ENCODE results near the gene CTXND2. TPM values are rescaled to one million over a fixed set of nuclear protein-coding genes. Genes with fewer than 3 reads are reported as not detected.

The CTXND2 gene
- polyA plus RNA-seq, 6 donors from 2014 or later, result not detected

GRCh38 chr1:150931773-150932172 is 44.8 kb downstream of the CTXND2 start:
- H3K27ac Mint-ChIP-seq, result peak overlapping the region in 1 of 6 donors; percentile 71
- ATAC-seq (ENCODE audit: low read depth in 2 of 2) (no peak), DNase-seq (no peak)
- H3K4me1 Mint-ChIP-seq, result peaks cover 23 to 29% (median 23%) of the 10 kb centered on the region in 3 donors
- H3K27me3 Mint-ChIP-seq, result no peaks in the 10 kb centered on the region
- H3K4me3 Mint-ChIP-seq, result peak overlapping the region in 1 of 8 donors; percentile 15
- H3K36me3 Mint-ChIP-seq, result peaks cover 32 to 42% of the 10 kb centered on the region in 2 donors
- peaks cover 0 to 17% (median 7%) of the 10 kb centered on the region in 7 donors for H3K9me3 Mint-ChIP-seq

- Mint-ChIP-seq H3K4me1 (peaks cover 0 to 4% (median 0%) of the 10 kb centered on the region in 3 donors), H3K36me3 (peaks cover 25 to 39% of the 10 kb centered on the region in 2 donors), H3K9me3 (no peaks in the 10 kb centered on the region), H3K27me3 (no peaks in the 10 kb centered on the region), H3K27ac (peak overlapping the region in 2 of 6 donors; percentile 35 to 77), H3K4me3 (no peak overlapping the region)
- ATAC-seq (ENCODE audit: low read depth in 2 of 2), result no peak
- DNase-seq, result no peak
Observed at GRCh38 chr1:150944856-150945255, 57.9 kb downstream of the CTXND2 start.

- no peaks in the 10 kb centered on the region for H3K27me3 Mint-ChIP-seq
- DNase-seq (no peak), ATAC-seq (ENCODE audit: low read depth in 2 of 2) (no peak)
- peak overlapping the region in 1 of 6 donors; percentile 48 for H3K27ac Mint-ChIP-seq
- peaks cover 0 to 8% (median 4%) of the 10 kb centered on the region in 3 donors for H3K4me1 Mint-ChIP-seq
- H3K4me3 Mint-ChIP-seq, result no peak overlapping the region
- peaks cover 28 to 44% of the 10 kb centered on the region in 2 donors for H3K36me3 Mint-ChIP-seq
- H3K9me3 Mint-ChIP-seq, result no peaks in the 10 kb centered on the region
Observed at GRCh38 chr1:150954708-150955107, 67.8 kb downstream of the CTXND2 start.

GRCh38 chr1:150955280-150955679 is 68.3 kb downstream of the CTXND2 start:
- Mint-ChIP-seq H3K27me3 (no peaks in the 10 kb centered on the region), H3K4me1 (peaks cover 0 to 8% (median 4%) of the 10 kb centered on the region in 3 donors), H3K27ac (peak overlapping the region in 4 of 6 donors; percentile 2 to 75 (median 51)), H3K36me3 (peaks cover 28 to 44% of the 10 kb centered on the region in 2 donors), H3K4me3 (no peak overlapping the region), H3K9me3 (no peaks in the 10 kb centered on the region)
- DNase-seq, result no peak
- no peak for ATAC-seq (ENCODE audit: low read depth in 2 of 2)

GRCh38 chr1:150957666-150958065 is 70.7 kb downstream of the CTXND2 start:
- Mint-ChIP-seq H3K36me3 (peaks cover 11 to 28% of the 10 kb centered on the region in 2 donors), H3K27ac (no peak overlapping the region), H3K4me1 (peaks cover 0 to 4% (median 0%) of the 10 kb centered on the region in 3 donors), H3K9me3 (no peaks in the 10 kb centered on the region), H3K4me3 (no peak overlapping the region), H3K27me3 (no peaks in the 10 kb centered on the region)
- no peak for ATAC-seq (ENCODE audit: low read depth in 2 of 2)
- no peak for DNase-seq

GRCh38 chr1:150960646-150961045 is 73.7 kb downstream of the CTXND2 start:
- Mint-ChIP-seq H3K4me1 (peaks cover 0 to 8% (median 3%) of the 10 kb centered on the region in 3 donors), H3K36me3 (peaks cover 18 to 33% of the 10 kb centered on the region in 2 donors), H3K9me3 (no peaks in the 10 kb centered on the region), H3K27ac (no peak overlapping the region), H3K27me3 (no peaks in the 10 kb centered on the region), H3K4me3 (no peak overlapping the region)
- DNase-seq (no peak), ATAC-seq (ENCODE audit: low read depth in 2 of 2) (no peak)

- ATAC-seq (ENCODE audit: low read depth in 2 of 2), result no peak
Observed at GRCh38 chr1:150961756-150962155, 74.8 kb downstream of the CTXND2 start.

More at GRCh38 chr1:150961756-150962155, 74.8 kb downstream of the CTXND2 start:
- H3K36me3 Mint-ChIP-seq, result peaks cover 25 to 41% of the 10 kb centered on the region in 2 donors
- peaks cover 0 to 8% (median 7%) of the 10 kb centered on the region in 3 donors for H3K4me1 Mint-ChIP-seq
- no peaks in the 10 kb centered on the region for H3K27me3 Mint-ChIP-seq
- peak overlapping the region in 1 of 6 donors; percentile 69 for H3K27ac Mint-ChIP-seq
- no peak overlapping the region for H3K4me3 Mint-ChIP-seq
- H3K9me3 Mint-ChIP-seq, result no peaks in the 10 kb centered on the region
- DNase-seq, result no peak

Other genes starting within 250 kb of the CTXND2 start
- 10 to 100 TPM; 10.1 to 27.8 (median 24.4) TPM for gene GOLPH3L, start 190.0 kb upstream of the CTXND2 start, polyA plus RNA-seq (ENCODE audit: low read depth in 6 of 6)
- under 1 TPM in 1 of 6 donors, not detected in 5; 0.56 TPM for gene HORMAD1, start 166.2 kb upstream of the CTXND2 start, polyA plus RNA-seq (ENCODE audit: low read depth in 6 of 6)
- 100 to 1,000 TPM; 483 to 722 (median 616) TPM for gene CTSS, start 121.4 kb upstream of the CTXND2 start, polyA plus RNA-seq (ENCODE audit: low read depth in 6 of 6)
- gene CTSK, start 78.9 kb upstream of the CTXND2 start, polyA plus RNA-seq (ENCODE audit: low read depth in 6 of 6), result 1 to 10 TPM in 1 of 6 donors, under 1 TPM in 3, not detected in 2; 0.18 to 1.2 (median 0.51) TPM
- gene ARNT, start 10.5 kb upstream of the CTXND2 start, polyA plus RNA-seq (ENCODE audit: low read depth in 6 of 6), result 10 to 100 TPM; 15.0 to 33.4 (median 26.0) TPM
- 10 to 100 TPM; 16.5 to 30.5 (median 22.6) TPM for gene SETDB1, start 39.2 kb downstream of the CTXND2 start, polyA plus RNA-seq (ENCODE audit: low read depth in 6 of 6)
- 100 to 1,000 TPM in 4 of 6 donors, 10 to 100 TPM in 2; 95.5 to 127 (median 115) TPM for gene CERS2, start 87.7 kb downstream of the CTXND2 start, polyA plus RNA-seq (ENCODE audit: low read depth in 6 of 6)
- under 1 TPM in 2 of 6 donors, not detected in 4; 0.13 to 0.42 TPM for gene ANXA9, start 95.2 kb downstream of the CTXND2 start, polyA plus RNA-seq (ENCODE audit: low read depth in 6 of 6)
- 1 to 10 TPM; 2.4 to 8.8 (median 3.5) TPM for gene MINDY1, start 119.8 kb downstream of the CTXND2 start, polyA plus RNA-seq (ENCODE audit: low read depth in 6 of 6)
- gene PRUNE1, start 121.3 kb downstream of the CTXND2 start, polyA plus RNA-seq (ENCODE audit: low read depth in 6 of 6), result 10 to 100 TPM; 40.2 to 89.9 (median 48.7) TPM
- gene BNIPL, start 149.4 kb downstream of the CTXND2 start, polyA plus RNA-seq (ENCODE audit: low read depth in 6 of 6), result under 1 TPM in 1 of 6 donors, not detected in 5; 0.19 TPM
- gene C1orf56, start 160.6 kb downstream of the CTXND2 start, polyA plus RNA-seq (ENCODE audit: low read depth in 6 of 6), result 10 to 100 TPM in 1 of 6 donors, 1 to 10 TPM in 5; 1.3 to 10.7 (median 8.2) TPM
- gene CDC42SE1, start 172.5 kb downstream of the CTXND2 start, polyA plus RNA-seq (ENCODE audit: low read depth in 6 of 6), result 100 to 1,000 TPM in 5 of 6 donors, 10 to 100 TPM in 1; 98.9 to 152 (median 119) TPM
- gene MLLT11, start 173.3 kb downstream of the CTXND2 start, polyA plus RNA-seq (ENCODE audit: low read depth in 6 of 6), result 1 to 10 TPM in 5 of 6 donors, under 1 TPM in 1; 0.82 to 3.1 (median 2.5) TPM
- 1 to 10 TPM; 2.4 to 9.2 (median 4.8) TPM for gene GABPB2, start 183.6 kb downstream of the CTXND2 start, polyA plus RNA-seq (ENCODE audit: low read depth in 6 of 6)

All from naive B cell (primary cell).